PFSK-1 (cell line): ENCODE results near the gene CNTN4.

Experiments
- FOXP2 ChIP-seq: optimal IDR thresholded peaks from 2 replicates; pipeline ENCODE3; 2011; ENCODE audit warnings: borderline replicate concordance, control low read depth, inconsistent platforms; ENCODE audit not compliant: insufficient read depth; ENCODE audit errors: extremely low read length, extremely low read depth
- POLR2AphosphoS5 ChIP-seq: IDR thresholded peaks from 2 replicates; pipeline ENCODE4 v1.6.1; 2012; ENCODE audit warnings: low read depth, mild to moderate bottlenecking, control low read depth, low read length, moderate library complexity
- REST ChIP-seq, 2 experiments: IDR thresholded peaks; 2 replicates each; pipeline versions ENCODE4 v1.6.1 to v1.8.0; 2011 to 2012; ENCODE audit warnings: low read depth in 2 of 2, low read length in 2 of 2, control low read depth in 1 of 2, inconsistent platforms in 1 of 2, mild to moderate bottlenecking in 1 of 2, moderate library complexity in 1 of 2; ENCODE audit not compliant: insufficient read depth in 1 of 2
- SIN3A ChIP-seq: IDR thresholded peaks from 2 replicates; pipeline ENCODE4 v1.6.1; 2012; ENCODE audit warnings: mild to moderate bottlenecking, low read length, moderate library complexity, borderline replicate concordance; ENCODE audit not compliant: insufficient read depth
- TAF1 ChIP-seq: IDR thresholded peaks from 2 replicates; pipeline ENCODE4 v1.6.1; 2012; ENCODE audit warnings: low read length, control low read depth, borderline replicate concordance; ENCODE audit not compliant: insufficient read depth

DNA sequence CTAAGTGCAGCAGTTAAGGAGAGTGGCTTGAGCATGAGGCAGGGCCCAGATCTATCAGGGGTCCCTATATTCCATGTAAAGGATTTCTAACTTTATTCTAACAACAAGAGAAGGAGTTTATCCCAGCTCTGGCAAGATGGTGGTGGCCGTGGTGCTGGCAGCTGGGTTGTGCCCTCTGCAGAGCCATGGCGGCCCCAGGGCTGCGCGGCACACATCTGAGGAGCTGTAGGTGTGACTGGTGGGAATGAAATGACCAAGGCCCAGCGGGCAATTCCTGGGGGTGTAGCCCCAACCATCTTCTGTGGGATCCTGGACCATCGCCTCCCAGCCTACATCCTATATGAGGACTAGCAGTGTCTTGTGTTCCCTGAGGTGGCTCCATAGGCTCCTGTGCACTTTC, 263.5 kb downstream of the CNTN4 start:
- TF ChIP-seq POLR2AphosphoS5 (no peak), REST (IDR thresholded peaks at IDR 0.05; ENCODE audit: insufficient read depth in 1 of 2, low read depth in 2 of 2, low read length in 2 of 2) (no peak), SIN3A (no peak), FOXP2 (no peak), TAF1 (no peak)
